CD14-positive monocyte (primary cell): ENCODE results near the gene S100A1. TPM values are rescaled to one million over a fixed set of nuclear protein-coding genes. Genes with fewer than 3 reads are reported as not detected.

Source experiments
- DNase-seq, 3 donors: peaks; one replicate each; pipeline ENCODE4 v3.0.0-alpha.2; 2011 to 2022
- H2AFZ ChIP-seq: 2 replicates; pipeline ENCODE4 v1.6.0; 2012; ENCODE audit warnings: mild to moderate bottlenecking, low read depth, low read length, inconsistent platforms; ENCODE audit not compliant: insufficient read depth, poor library complexity, severe bottlenecking
- H3K27ac ChIP-seq, 2 donors: 1 replicate in 1 of 2; 2 replicates in 1 of 2; pipeline ENCODE4 v1.5.1; 2012 to 2013; ENCODE audit warnings: low read length in 2 of 2, control low read depth in 1 of 2, inconsistent platforms in 1 of 2, low read depth in 1 of 2, mild to moderate bottlenecking in 1 of 2
- H3K27me3 ChIP-seq, 2 donors: one replicate each; pipeline versions ENCODE4 v1.6.0 to v1.6.1; 2011 to 2013; ENCODE audit warnings: low read length in 2 of 2; ENCODE audit not compliant: control insufficient read depth in 2 of 2, insufficient read depth in 2 of 2
- H3K36me3 ChIP-seq, 2 donors: replicated peaks in 1 of 2; 1 replicate in 1 of 2; 2 replicates in 1 of 2; pipeline versions ENCODE4 v1.5.1 to v1.6.1; 2012 to 2013; ENCODE audit warnings: low read length in 2 of 2, control low read depth in 1 of 2, inconsistent platforms in 1 of 2, mild to moderate bottlenecking in 1 of 2; ENCODE audit not compliant: insufficient read depth in 2 of 2, control insufficient read depth in 1 of 2
- H3K4me1 ChIP-seq, 2 donors: 1 replicate in 1 of 2; 2 replicates in 1 of 2; pipeline versions ENCODE4 v1.5.1 to v1.6.1; 2012 to 2013; ENCODE audit warnings: low read length in 2 of 2, control low read depth in 1 of 2, inconsistent platforms in 1 of 2, mild to moderate bottlenecking in 1 of 2, moderate library complexity in 1 of 2; ENCODE audit not compliant: insufficient read depth in 2 of 2, control insufficient read depth in 1 of 2
- H3K4me2 ChIP-seq: replicated peaks from 2 replicates; pipeline ENCODE3; 2012; ENCODE audit warnings: low read length, moderate library complexity, mild to moderate bottlenecking; ENCODE audit not compliant: poor library complexity, severe bottlenecking; ENCODE audit errors: extremely low read depth
- H3K4me3 ChIP-seq, 3 experiments: fragments of 200-600 bp in 1 of 3; sonication (generic) in 1 of 3; replicated peaks in 1 of 3; 1 replicate in 2 of 3; 2 replicates in 1 of 3; pipeline ENCODE4 v1.5.1; 2011 to 2013; ENCODE audit warnings: low read length in 3 of 3, mild to moderate bottlenecking in 3 of 3, control low read depth in 2 of 3, low read depth in 2 of 3, inconsistent platforms in 1 of 3, moderate library complexity in 1 of 3
- H3K79me2 ChIP-seq: 2 replicates; pipeline ENCODE4 v1.6.0; 2012; ENCODE audit warnings: mild to moderate bottlenecking, control low read depth, inconsistent platforms, low read length, moderate library complexity; ENCODE audit not compliant: insufficient read depth
- H3K9ac ChIP-seq: 2 replicates; pipeline ENCODE4 v1.6.0; 2017; ENCODE audit warnings: low read length, mild to moderate bottlenecking; ENCODE audit not compliant: insufficient read depth, poor library complexity, severe bottlenecking
- H3K9me3 ChIP-seq, 2 donors: replicated peaks in 1 of 2; 1 replicate in 1 of 2; 2 replicates in 1 of 2; pipeline versions ENCODE4 v1.5.1 to v1.6.1; 2012 to 2013; ENCODE audit warnings: low read length in 2 of 2, control low read depth in 1 of 2; ENCODE audit not compliant: control insufficient read depth in 1 of 2, insufficient read depth in 1 of 2
- H4K20me1 ChIP-seq: 2 replicates; pipeline ENCODE4 v1.6.0; 2012; ENCODE audit warnings: mild to moderate bottlenecking, low read length, control low read depth, moderate library complexity; ENCODE audit not compliant: insufficient read depth
- H3K27ac Mint-ChIP-seq, 7 donors: one replicate each; pipeline ENCODE4 v1.8.0; 2020; ENCODE audit warnings: mild to moderate bottlenecking in 7 of 7, mixed read lengths in 7 of 7, moderate library complexity in 6 of 7, inconsistent platforms in 2 of 7
- H3K27me3 Mint-ChIP-seq, 3 donors: one replicate each; pipeline ENCODE4 v1.8.0; 2021 to 2022; ENCODE audit warnings: low read depth in 3 of 3, mild to moderate bottlenecking in 3 of 3, mixed read lengths in 3 of 3, moderate library complexity in 3 of 3, inconsistent platforms in 1 of 3
- H3K36me3 Mint-ChIP-seq, 2 donors: one replicate each; pipeline ENCODE4 v1.8.0; 2020; ENCODE audit warnings: mixed read lengths in 2 of 2, inconsistent platforms in 1 of 2, mild to moderate bottlenecking in 1 of 2
- H3K4me1 Mint-ChIP-seq: one replicate; pipeline ENCODE4 v1.8.0; 2020; ENCODE audit warnings: mild to moderate bottlenecking, mixed read lengths
- H3K4me3 Mint-ChIP-seq, 2 donors: one replicate each; pipeline ENCODE4 v1.8.0; 2020; ENCODE audit warnings: mild to moderate bottlenecking in 2 of 2, mixed read lengths in 2 of 2, moderate library complexity in 1 of 2
- H3K9me3 Mint-ChIP-seq, 7 donors: one replicate each; pipeline ENCODE4 v1.8.0; 2020 to 2022; ENCODE audit warnings: mixed read lengths in 7 of 7, mild to moderate bottlenecking in 6 of 7, moderate library complexity in 6 of 7, inconsistent platforms in 2 of 7
- CTCF ChIP-seq: fragments of 200-600 bp; IDR thresholded peaks from one replicate; pipeline ENCODE4 v1.8.0; 2022; ENCODE audit warnings: antibody characterized with exemption, mild to moderate bottlenecking
- WGBS: methylation state at CpG from one replicate; pipeline ENCODE4 v1.1.5; 2013; ENCODE audit warnings: missing lambda C conversion rate; ENCODE audit not compliant: insufficient coverage; 5-methylcytosine and 5-hydroxymethylcytosine counted together
- intact Hi-C, 2 donors: fragments of 100-400 bp; cut with micrococcal nuclease; formaldehyde crosslinking; loops; one replicate each; pipeline versions ENCODE4 v1.15.0 to v1.15.1; 2023
- polyA plus RNA-seq, 3 donors: library from polyadenylated mRNA; depleted of rRNA in 1 of 3; unstranded in 2 of 3; stranded (reverse) in 1 of 3; fragments of 300-500 nt in 2 of 3; fragments of >200 nt in 1 of 3; fragmentation: Illumina TruSeq in 2 of 3; gene quantifications; 1 replicate in 2 of 3; 2 replicates in 1 of 3; pipeline ENCODE4 v1.2.3, GENCODE V29; 2012 to 2021

The S100A1 gene
- polyA plus RNA-seq, 3 donors = not detected

DNA sequence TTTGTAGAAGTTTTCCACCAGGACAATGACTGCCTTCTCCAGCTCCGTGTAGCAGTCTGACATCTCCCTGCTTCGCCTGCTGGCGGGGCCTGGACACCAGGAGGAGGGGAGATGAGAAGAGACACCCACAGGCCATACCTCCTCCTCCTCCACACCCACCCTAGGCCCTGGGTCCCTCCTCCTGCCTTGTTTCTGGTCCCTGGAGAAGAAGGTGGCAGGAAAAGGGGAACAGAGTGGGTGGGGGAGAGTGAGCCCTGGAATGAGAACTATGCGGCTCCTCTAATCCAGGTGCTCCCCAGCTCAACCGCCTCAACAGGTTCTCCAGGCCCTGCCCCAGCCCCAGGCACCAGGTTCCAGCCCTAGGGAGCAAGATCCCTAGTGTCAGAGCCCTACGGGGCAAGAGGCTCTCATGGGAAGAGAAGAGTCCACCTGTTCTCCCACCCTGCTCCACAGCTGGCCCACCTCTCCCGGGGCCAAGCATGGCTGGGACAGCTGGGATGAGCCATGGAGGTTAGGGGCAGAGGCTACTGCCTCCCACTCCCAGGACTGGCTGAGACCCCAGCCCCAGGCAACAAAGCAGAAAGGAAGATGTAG, 20.0 kb upstream of the S100A1 start:
- Mint-ChIP-seq H3K9me3 (peaks cover 0 to 6% (median 0%) of the 10 kb centered on the region in 7 donors), H3K4me3 (no peak overlapping the region), H3K27me3 (peaks cover 2 to 4% (median 3%) of the 10 kb centered on the region in 3 donors), H3K36me3 (no peaks in the 10 kb centered on the region), H3K27ac (no peak overlapping the region), H3K4me1 (peaks cover 31% of the 10 kb centered on the region)
- peaks cover 19 to 27% of the 10 kb centered on the region in 2 donors for H3K4me1 ChIP-seq
- no peaks in the 10 kb centered on the region for H3K36me3 ChIP-seq
- no peak overlapping the region for H2AFZ ChIP-seq
- no peak overlapping the region for H3K27ac ChIP-seq
- WGBS = 100% methylated on average over 1 of the region's 7 CpGs
- DNase-seq = no peak
- no peak for TF ChIP-seq CTCF
- H4K20me1 ChIP-seq = no peaks in the 10 kb centered on the region
- H3K4me2 ChIP-seq = no peak overlapping the region
- intact Hi-C loops = no loop called here
- no peaks in the 10 kb centered on the region for H3K9me3 ChIP-seq
- H3K9ac ChIP-seq = no peak overlapping the region
- H3K4me3 ChIP-seq = no peak overlapping the region
- H3K79me2 ChIP-seq = no peaks in the 10 kb centered on the region
- no peaks in the 10 kb centered on the region for H3K27me3 ChIP-seq

DNA sequence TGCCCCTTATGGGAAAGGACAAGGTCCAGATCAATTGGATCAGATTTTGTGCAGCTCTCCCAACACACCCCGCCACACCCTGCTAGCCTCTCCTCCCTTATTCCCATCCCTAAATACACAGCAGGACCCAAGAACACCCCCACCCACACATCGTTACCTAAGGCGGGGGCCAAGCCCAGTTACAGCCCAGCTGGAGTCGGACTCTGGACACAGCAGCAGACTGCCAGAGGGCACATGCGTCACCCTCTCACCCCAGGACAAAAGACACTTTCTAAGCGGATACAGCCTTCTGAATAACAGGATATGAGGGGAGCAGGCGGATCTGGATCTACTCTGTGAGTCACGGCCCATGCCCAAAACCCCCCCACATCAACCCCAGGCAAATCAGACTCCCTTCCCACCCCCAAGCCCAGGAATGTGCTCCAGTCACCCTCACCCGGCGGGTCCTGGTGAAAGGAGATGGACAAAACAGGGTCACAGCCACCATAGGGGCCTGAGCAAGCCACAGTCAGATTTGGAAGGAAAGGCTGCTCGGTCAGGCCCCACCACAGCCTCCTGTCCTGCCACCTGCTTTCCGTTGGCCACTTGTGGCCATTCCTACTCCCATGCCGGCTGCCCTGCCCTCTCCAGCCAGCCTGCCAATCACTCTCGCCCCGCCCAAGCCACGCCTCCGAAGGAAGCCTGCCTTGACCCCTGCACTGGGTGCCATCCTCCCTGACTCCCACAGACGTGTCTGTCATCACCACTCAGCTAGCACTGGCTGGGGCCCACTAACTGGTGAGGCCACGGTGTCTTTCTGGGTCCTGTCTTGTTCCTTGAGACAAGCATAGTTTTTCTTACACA, 19.3 kb upstream of the S100A1 start:
- no peaks in the 10 kb centered on the region for H3K27me3 ChIP-seq
- Mint-ChIP-seq H3K27ac (peak overlapping the region in 3 of 7 donors; percentile 24 to 62 (median 57)), H3K36me3 (no peaks in the 10 kb centered on the region), H3K27me3 (peaks cover 2 to 3% (median 2%) of the 10 kb centered on the region in 3 donors), H3K9me3 (peaks cover 0 to 6% (median 0%) of the 10 kb centered on the region in 7 donors), H3K4me1 (peaks cover 31% of the 10 kb centered on the region), H3K4me3 (no peak overlapping the region)
- H3K9me3 ChIP-seq = no peaks in the 10 kb centered on the region
- 88% methylated on average over 14 of the region's 19 CpGs for WGBS
- H3K36me3 ChIP-seq = no peaks in the 10 kb centered on the region
- no peaks in the 10 kb centered on the region for H4K20me1 ChIP-seq
- no peak for DNase-seq
- H2AFZ ChIP-seq = no peak overlapping the region
- H3K27ac ChIP-seq = no peak overlapping the region
- H3K79me2 ChIP-seq = no peaks in the 10 kb centered on the region
- no peak overlapping the region for H3K4me3 ChIP-seq
- intact Hi-C loops = no loop called here
- peaks cover 19 to 27% of the 10 kb centered on the region in 2 donors for H3K4me1 ChIP-seq
- no peak overlapping the region for H3K4me2 ChIP-seq
- no peak for TF ChIP-seq CTCF
- H3K9ac ChIP-seq = no peak overlapping the region
